ENCODE results near the gene URB2. TPM values are rescaled to one million over a fixed set of nuclear protein-coding genes. Genes with fewer than 3 reads are reported as not detected.

URB2 gene
- total RNA-seq, 1 experiment from 2014 or later: 20.4 TPM

- no peaks in the 10 kb centered on the region for H3K9me3 ChIP-seq (ENCODE audit: control insufficient read depth in 1 of 2, insufficient read depth in 1 of 2, low read depth in 1 of 2, low read length in 2 of 2)
- H2AFZ ChIP-seq (ENCODE audit: low read depth, low read length, poor library complexity, severe bottlenecking): no peak overlapping the region
- ChIA-PET CTCF (interaction anchor here (1.4 kb wide), 1 partner anchor 65 kb away, joined by 3 read pairs; the partner anchor contains the start of gene ABCB10), RAD21 (ENCODE audit: low non-redundant PET in 1 of 2, low total read pairs in 2 of 2, uncharacterized antibody in 2 of 2, unreplicated experiment in 2 of 2) (no interaction called here), POLR2A (no interaction called here)
- DNase-seq (ENCODE audit: low read depth, low spot score): no peak
- TF ChIP-seq REST (IDR thresholded peaks at IDR 0.05; ENCODE audit: low read depth) (no peak), EGR1 (IDR thresholded peaks at IDR 0.05; ENCODE audit: low read depth) (no peak), FOSL1 (IDR thresholded peaks at IDR 0.05; ENCODE audit: low read depth) (no peak), ZBTB33 (IDR thresholded peaks at IDR 0.05; ENCODE audit: extremely low read depth, insufficient replicate concordance, low read length) (no peak), POLR2AphosphoS5 (IDR thresholded peaks at IDR 0.05; ENCODE audit: low read depth, low read length) (no peak), EZH2 (IDR thresholded peaks at IDR 0.05) (no peak), SP1 (IDR thresholded peaks at IDR 0.05; ENCODE audit: low read depth) (no peak), EZH2phosphoT487 (IDR thresholded peaks at IDR 0.05; ENCODE audit: borderline replicate concordance) (no peak), MAX (IDR thresholded peaks at IDR 0.05) (no peak), ZNF274 (IDR thresholded peaks at IDR 0.05; ENCODE audit: low read depth, low read length) (no peak), RAD21 (IDR thresholded peaks at IDR 0.05; ENCODE audit: low read depth) (no peak), CEBPB (IDR thresholded peaks at IDR 0.05; ENCODE audit: low read depth) (no peak), JUND (IDR thresholded peaks at IDR 0.05) (no peak), ATF3 (IDR thresholded peaks at IDR 0.05) (no peak), CTCF (IDR thresholded peaks at IDR 0.05 in 2 of 3, conservative IDR thresholded peaks at IDR 0.05 in 1 of 3; ENCODE audit: borderline replicate concordance in 1 of 3, insufficient read depth in 1 of 3, low read depth in 2 of 3, low read length in 2 of 3) (no peak), ELF1 (IDR thresholded peaks at IDR 0.05; ENCODE audit: borderline replicate concordance, low read depth) (no peak)
- no TSS peak for BruUV-seq (replicated peaks)
- peaks cover 0 to under 1% of the 10 kb centered on the region in 2 experiments; a peak in 1 of 4 replicates for H3K36me3 ChIP-seq (ENCODE audit: control insufficient read depth in 1 of 2, insufficient read depth in 2 of 2, low read length in 2 of 2)
- intact Hi-C loops (cut with micrococcal nuclease): loop anchor here (10.0 kb wide), 1 partner anchor 368 kb away; no protein-coding TSS in a partner anchor
- H3K4me2 ChIP-seq (ENCODE audit: low read length): no peak overlapping the region
- no peak overlapping the region for H3K9ac ChIP-seq (ENCODE audit: low read length)
- ATAC-seq: no peak
- H3K4me3 ChIP-seq (replicated peaks in 1 of 2; ENCODE audit: low read depth in 1 of 2, low read length in 2 of 2): no peak overlapping the region
- H3K9me2 ChIP-seq (ENCODE audit: insufficient read depth): no peaks in the 10 kb centered on the region
- no peaks in the 10 kb centered on the region for H4K20me1 ChIP-seq (ENCODE audit: insufficient read depth)
- no peak overlapping the region for H3K27ac ChIP-seq (ENCODE audit: low read depth, low read length)
- no peaks in the 10 kb centered on the region for H3K27me3 ChIP-seq (ENCODE audit: insufficient read depth, low read length)
- H3K79me2 ChIP-seq (ENCODE audit: insufficient read depth, low read length): peaks cover 93% of the 10 kb centered on the region
- H3K4me1 ChIP-seq (ENCODE audit: control insufficient read depth in 1 of 2, insufficient read depth in 2 of 2, low read length in 2 of 2): peaks cover 11 to 18% of the 10 kb centered on the region in 2 experiments; a peak in 3 of 4 replicates
Observed at GRCh38 chr1:229623225-229623624, 2.8 kb upstream of the URB2 start.
